Tibial nerve (tissue), 3 donors: ENCODE results near the gene CD1D.

Experiments
- POLR2A ChIP-seq, 2 donors: fragments of 450-650 bp; IDR thresholded peaks; one replicate each; pipeline ENCODE4 v1.6.1; 2017; ENCODE audit warnings: antibody characterized with exemption in 2 of 2, mild to moderate bottlenecking in 2 of 2, moderate library complexity in 2 of 2
- TF ChIP-seq, protein P1 (sequence below), 5 experiments: fragments of 200-600 bp in 3 of 5; fragments of 450-650 bp in 2 of 5; sonication (generic) in 3 of 5; IDR thresholded peaks; one replicate each; pipeline ENCODE4 v1.5.1; 2016 to 2019; ENCODE audit warnings: antibody characterized with exemption in 5 of 5, mild to moderate bottlenecking in 3 of 5, moderate library complexity in 2 of 5

DNA sequence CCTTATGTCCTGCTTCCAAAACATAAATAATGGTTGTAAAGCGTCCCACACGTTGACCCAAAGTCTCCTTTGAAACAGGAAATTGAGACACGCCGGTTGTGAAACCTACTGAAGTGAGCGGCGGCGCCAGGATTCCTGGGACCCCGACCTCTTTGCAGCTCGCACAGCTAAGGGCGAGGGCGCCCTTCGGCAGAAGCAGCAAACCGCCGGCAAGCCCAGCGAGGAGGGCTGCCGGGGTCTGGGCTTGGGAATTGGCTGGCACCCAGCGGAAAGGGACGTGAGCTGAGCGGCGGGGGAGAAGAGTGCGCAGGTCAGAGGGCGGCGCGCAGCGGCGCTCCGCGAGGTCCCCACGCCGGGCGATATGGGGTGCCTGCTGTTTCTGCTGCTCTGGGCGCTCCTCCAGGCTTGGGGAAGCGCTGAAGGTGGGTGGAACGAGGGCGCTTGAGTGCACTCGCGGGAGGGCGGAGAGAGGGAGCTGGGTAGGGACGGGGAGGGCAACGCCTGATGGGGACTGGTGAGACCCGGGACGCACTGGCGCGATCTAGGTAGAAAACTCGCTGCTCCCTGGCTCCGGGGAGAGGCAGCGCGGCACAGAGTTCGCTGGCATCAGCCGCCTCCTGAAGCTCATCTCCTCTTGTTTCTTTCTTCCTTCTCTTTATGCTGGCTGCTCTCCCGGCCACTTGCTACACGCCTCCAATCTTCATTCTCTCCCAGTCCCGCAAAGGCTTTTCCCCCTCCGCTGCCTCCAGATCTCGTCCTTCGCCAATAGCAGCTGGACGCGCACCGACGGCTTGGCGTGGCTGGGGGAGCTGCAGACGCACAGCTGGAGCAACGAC lies at the start of gene CD1D:
- TF ChIP-seq, protein P1, sequence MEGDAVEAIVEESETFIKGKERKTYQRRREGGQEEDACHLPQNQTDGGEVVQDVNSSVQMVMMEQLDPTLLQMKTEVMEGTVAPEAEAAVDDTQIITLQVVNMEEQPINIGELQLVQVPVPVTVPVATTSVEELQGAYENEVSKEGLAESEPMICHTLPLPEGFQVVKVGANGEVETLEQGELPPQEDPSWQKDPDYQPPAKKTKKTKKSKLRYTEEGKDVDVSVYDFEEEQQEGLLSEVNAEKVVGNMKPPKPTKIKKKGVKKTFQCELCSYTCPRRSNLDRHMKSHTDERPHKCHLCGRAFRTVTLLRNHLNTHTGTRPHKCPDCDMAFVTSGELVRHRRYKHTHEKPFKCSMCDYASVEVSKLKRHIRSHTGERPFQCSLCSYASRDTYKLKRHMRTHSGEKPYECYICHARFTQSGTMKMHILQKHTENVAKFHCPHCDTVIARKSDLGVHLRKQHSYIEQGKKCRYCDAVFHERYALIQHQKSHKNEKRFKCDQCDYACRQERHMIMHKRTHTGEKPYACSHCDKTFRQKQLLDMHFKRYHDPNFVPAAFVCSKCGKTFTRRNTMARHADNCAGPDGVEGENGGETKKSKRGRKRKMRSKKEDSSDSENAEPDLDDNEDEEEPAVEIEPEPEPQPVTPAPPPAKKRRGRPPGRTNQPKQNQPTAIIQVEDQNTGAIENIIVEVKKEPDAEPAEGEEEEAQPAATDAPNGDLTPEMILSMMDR (IDR thresholded peaks at IDR 0.05) = no peak
- TF ChIP-seq POLR2A (IDR thresholded peaks at IDR 0.05) = no peak
